ENCODE results near the gene TMEM38A. TPM values are rescaled to one million over a fixed set of nuclear protein-coding genes. Genes with fewer than 3 reads are reported as not detected.
A peak's percentile ranks its signal among the peaks of the same experiment; 100 is the strongest.

The TMEM38A gene
- 1 to 10 TPM in 6 of 7 donors, under 1 TPM in 1; 0.83 to 7.5 (median 3.9) TPM for total RNA-seq
- 1 to 10 TPM; 2.2 to 3.1 TPM for polyA plus RNA-seq
- long read RNA-seq, donor 1, transcript TMEM38A-201 (6 exons, 2,649 nt) = major isoform, 23 of 30 reads
- long read RNA-seq, donor 1, partial matches to known transcripts = 0 of 30 reads
- long read RNA-seq, donor 1, other reads (novel, unspliced or antisense) = 5 of 30 reads
- long read RNA-seq, donor 2, partial matches to known transcripts = 0 of 1 reads
- long read RNA-seq, donor 2, other reads (novel, unspliced or antisense) = 0 of 1 reads
- long read RNA-seq, donor 3, transcript TMEM38A-201 (6 exons, 2,649 nt) = major isoform, 16 of 19 reads
- long read RNA-seq, donor 3, partial matches to known transcripts = 0 of 19 reads
- long read RNA-seq, donor 3, other reads (novel, unspliced or antisense) = 3 of 19 reads

DNA sequence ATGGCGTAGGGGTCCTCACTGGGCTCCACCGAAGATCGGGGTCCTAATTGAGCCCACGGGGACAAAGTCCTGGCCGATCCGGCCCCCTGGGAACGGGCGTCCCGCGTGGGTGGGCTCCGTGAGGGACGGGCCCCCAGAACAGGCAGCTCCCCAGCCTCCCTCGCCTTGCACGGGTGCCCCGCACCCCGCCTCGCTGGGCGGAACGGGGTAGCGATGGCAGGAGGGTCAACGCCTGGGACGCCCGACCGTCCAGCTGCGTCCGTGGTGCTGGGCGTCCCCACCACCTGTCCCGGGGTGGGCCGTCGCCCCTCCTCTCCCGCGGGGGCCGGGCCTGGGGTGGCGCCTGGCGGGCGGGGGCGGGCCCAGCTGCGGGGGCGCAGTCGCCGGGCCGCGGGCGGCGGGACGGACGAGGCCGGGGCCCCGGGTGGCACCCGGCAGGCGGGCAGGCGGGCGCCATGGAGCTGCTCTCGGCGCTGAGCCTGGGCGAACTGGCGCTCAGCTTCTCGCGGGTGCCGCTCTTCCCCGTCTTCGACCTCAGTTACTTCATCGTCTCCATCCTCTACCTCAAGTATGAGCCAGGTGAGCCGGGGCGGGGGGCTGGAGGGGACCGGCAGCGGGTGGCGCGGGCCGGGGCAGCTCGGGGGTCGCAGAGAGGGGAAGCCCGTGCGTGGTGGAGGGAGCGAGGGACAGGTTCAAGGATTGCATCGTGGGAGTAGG is at the start of gene TMEM38A:
TSS of gene TMEM38A (plus strand) at position 377 of the 717 bp plus-strand sequence. CDS start at position 456, 79 bp downstream.
- peak within 1 kb of the TSS; percentile 80 for H3K4me3 ChIP-seq
- H3K4me1 ChIP-seq (ENCODE audit: insufficient read depth) = peaks cover 11% of the 10 kb centered on the region
- no peaks in the 10 kb centered on the region for H3K27me3 ChIP-seq
- intact Hi-C loops (cut with DNase I) = no loop called here
- no peaks in the 10 kb centered on the region for H3K36me3 ChIP-seq
- no peak for TF ChIP-seq CTCF (IDR thresholded peaks at IDR 0.05)
- TF ChIP-seq POLR2A (IDR thresholded peaks at IDR 0.05) = no peak
- TF ChIP-seq EP300 (IDR thresholded peaks at IDR 0.05) = no peak
- H3K9me3 ChIP-seq = no peaks in the 10 kb centered on the region
- DNase-seq = peak; percentile 46 to 68 (median 58)
- peak within 1 kb of the TSS; percentile 76 to 94 for H3K27ac ChIP-seq
- 0 to 1% (median 1%) methylated on average over 38 to 76 of the region's 76 CpGs for WGBS, 3 donors

DNA sequence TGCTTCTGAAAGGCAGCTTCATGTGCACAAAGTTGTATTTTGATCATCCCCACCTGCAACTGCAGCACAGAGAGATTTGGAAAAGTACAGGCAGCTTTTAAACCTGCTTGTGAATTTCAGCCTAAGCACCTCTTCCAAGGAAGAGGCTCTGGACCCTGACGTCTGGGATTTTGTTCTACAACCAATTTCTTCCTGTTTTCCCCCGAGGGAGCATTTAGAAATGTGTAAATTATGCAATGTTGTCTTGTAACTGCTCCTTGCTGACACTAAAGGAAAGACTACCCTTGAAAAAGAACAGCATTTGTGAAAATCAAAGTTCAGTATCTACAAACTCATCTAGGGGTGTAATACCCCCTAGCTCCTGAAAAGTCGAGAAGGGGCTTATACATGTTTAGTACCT is 48.3 kb upstream of the TMEM38A start:
- H3K9me3 ChIP-seq = no peaks in the 10 kb centered on the region
- intact Hi-C loops (cut with DNase I) = no loop called here
- H3K36me3 ChIP-seq = no peaks in the 10 kb centered on the region
- no peak overlapping the region for H3K27ac ChIP-seq
- H3K27me3 ChIP-seq = no peaks in the 10 kb centered on the region
- no peak for TF ChIP-seq POLR2A (IDR thresholded peaks at IDR 0.05)
- TF ChIP-seq CTCF (IDR thresholded peaks at IDR 0.05) = no peak
- no peak for TF ChIP-seq EP300 (IDR thresholded peaks at IDR 0.05)
- peaks cover 10% of the 10 kb centered on the region for H3K4me1 ChIP-seq (ENCODE audit: insufficient read depth)
- H3K4me3 ChIP-seq = no peak overlapping the region
- WGBS, 3 donors = 30 to 41% (median 33%) methylated on average over 3 of the region's 3 CpGs
- no peak for DNase-seq

DNA sequence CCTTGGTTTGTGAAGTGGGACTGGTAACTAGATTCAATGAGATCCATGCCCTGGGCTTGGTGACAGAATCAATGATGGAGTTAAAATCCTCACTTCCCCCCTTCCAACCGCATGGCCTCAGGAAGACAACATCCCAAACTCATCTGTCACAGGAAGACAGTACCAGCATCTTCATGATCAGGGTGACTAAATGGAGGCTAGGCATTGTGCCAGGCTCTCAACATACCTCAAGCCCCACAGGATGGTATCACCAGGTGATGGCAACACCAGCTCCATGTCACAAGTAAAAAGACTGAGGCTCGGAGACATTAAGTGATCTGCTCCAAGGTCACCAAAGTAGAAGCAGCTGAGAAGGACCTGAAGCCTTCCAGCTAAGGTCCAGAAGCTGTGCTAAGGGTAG is 47.1 kb upstream of the TMEM38A start:
- H3K4me1 ChIP-seq (ENCODE audit: insufficient read depth) = peaks cover 8% of the 10 kb centered on the region
- no peaks in the 10 kb centered on the region for H3K9me3 ChIP-seq
- no peak for TF ChIP-seq EP300 (IDR thresholded peaks at IDR 0.05)
- TF ChIP-seq CTCF (IDR thresholded peaks at IDR 0.05) = no peak
- no peak for TF ChIP-seq POLR2A (IDR thresholded peaks at IDR 0.05)
- DNase-seq = no peak
- no peaks in the 10 kb centered on the region for H3K36me3 ChIP-seq
- H3K27ac ChIP-seq = no peak overlapping the region
- intact Hi-C loops (cut with DNase I) = no loop called here
- no peak overlapping the region for H3K4me3 ChIP-seq
- no peaks in the 10 kb centered on the region for H3K27me3 ChIP-seq
- 86 to 94% (median 89%) methylated on average over 2 of the region's 2 CpGs for WGBS, 3 donors

- intact Hi-C loops (cut with DNase I) = no loop called here
- H3K4me1 ChIP-seq (ENCODE audit: insufficient read depth) = peaks cover 12% of the 10 kb centered on the region
Observed at GRCh38 chr19:16614941-16615340, 46.0 kb upstream of the TMEM38A start.

More at GRCh38 chr19:16614941-16615340, 46.0 kb upstream of the TMEM38A start:
- H3K27me3 ChIP-seq = no peaks in the 10 kb centered on the region
- no peak for DNase-seq
- H3K4me3 ChIP-seq = no peak overlapping the region
- 60 to 63% (median 60%) methylated on average over 2 of the region's 2 CpGs for WGBS, 3 donors
- TF ChIP-seq POLR2A (IDR thresholded peaks at IDR 0.05) (no peak), CTCF (IDR thresholded peaks at IDR 0.05) (no peak), EP300 (IDR thresholded peaks at IDR 0.05) (no peak)
- no peaks in the 10 kb centered on the region for H3K36me3 ChIP-seq
- H3K9me3 ChIP-seq = no peaks in the 10 kb centered on the region
- H3K27ac ChIP-seq = no peak overlapping the region

Data from ovary (tissue), 10 donors.